ENCODE results near the gene PCNT.

GRCh38 chr21:46391773-46392172, 67.8 kb downstream of the PCNT start:
- no peak for TF ChIP-seq SIN3A (conservative IDR thresholded peaks at IDR 0.05 in 1 of 2, IDR thresholded peaks at IDR 0.05 in 1 of 2; ENCODE audit: low read depth in 1 of 2, low read length in 2 of 2)
- no peak for TF ChIP-seq CTCF (IDR thresholded peaks at IDR 0.05; ENCODE audit: control extremely low read depth in 1 of 3, insufficient read depth in 1 of 3, low read depth in 1 of 3, low read length in 3 of 3)
- TF ChIP-seq SIX5 (IDR thresholded peaks at IDR 0.05; ENCODE audit: low read depth, low read length), result no peak
- no peak for TF ChIP-seq POLR2AphosphoS5 (IDR thresholded peaks at IDR 0.05; ENCODE audit: low read depth, low read length)
- TF ChIP-seq CREB1 (IDR thresholded peaks at IDR 0.05), result no peak
- TF ChIP-seq TCF12 (IDR thresholded peaks at IDR 0.05; ENCODE audit: low read depth, low read length), result no peak
- TF ChIP-seq ZNF274 (IDR thresholded peaks at IDR 0.05; ENCODE audit: borderline replicate concordance, extremely low read depth, low read length), result no peak
- no peak for TF ChIP-seq TAF1 (IDR thresholded peaks at IDR 0.05; ENCODE audit: low read depth, low read length)
- no peak for TF ChIP-seq POLR2A (IDR thresholded peaks at IDR 0.05; ENCODE audit: control extremely low read depth in 1 of 2, low read depth in 2 of 2, low read length in 2 of 2)
- TF ChIP-seq GTF2F1 (IDR thresholded peaks at IDR 0.05; ENCODE audit: borderline replicate concordance, low read depth, low read length), result no peak
- no peak for TF ChIP-seq NANOG (IDR thresholded peaks at IDR 0.05; ENCODE audit: insufficient read depth, low read depth, low read length, poor library complexity, severe bottlenecking)
- no peak for TF ChIP-seq NRF1 (IDR thresholded peaks at IDR 0.05; ENCODE audit: low read depth, low read length)
